Ovary (tissue), 3 donors: ENCODE results near the gene CCNA2.

Experiments
- CTCF ChIP-seq, 3 donors: fragments of 450-650 bp in 2 of 3; fragments of 200-600 bp in 1 of 3; IDR thresholded peaks; one replicate each; pipeline versions ENCODE4 v1.5.1 to v1.8.0; 2016 to 2022; ENCODE audit warnings: antibody characterized with exemption in 3 of 3, mild to moderate bottlenecking in 1 of 3
- POLR2A ChIP-seq: fragments of 450-650 bp; IDR thresholded peaks from one replicate; pipeline ENCODE4 v1.6.1; 2017; ENCODE audit warnings: antibody characterized with exemption, mild to moderate bottlenecking, moderate library complexity
- donor health status: DM: no; HTN: no; CAD: no.

- TF ChIP-seq POLR2A: no peak
- TF ChIP-seq CTCF (IDR thresholded peaks at IDR 0.05): no peak
Observed at GRCh38 chr4:121789960-121790829, 33.5 kb downstream of the CCNA2 start.
